GM10248 (cell line): ENCODE measurements around the gene OR5A2.

Source experiments
- CTCF ChIA-PET: fragments of 300-600 bp; sonication (Branson Sonifier 250); formaldehyde crosslinking; extraction: SDS; loops from one replicate; lab custom pipeline; 2021; ENCODE audit warnings: antibody characterized with exemption; lab: Yijun Ruan, JAX
- POLR2A ChIA-PET: fragments of 350-650 bp; sonication (Branson Sonifier 250); formaldehyde crosslinking; extraction: SDS; loops from one replicate; lab custom pipeline; 2020; ENCODE audit warnings: antibody characterized with exemption; lab: Yijun Ruan, JAX
- DNase-seq: peaks from one replicate; pipeline ENCODE4 v3.0.0; 2012; ENCODE audit errors: extremely low spot score
- TF ChIP-seq, protein P1 (sequence below): IDR thresholded peaks from 2 replicates; pipeline ENCODE4 v1.5.1; 2012; ENCODE audit warnings: mild to moderate bottlenecking, low read depth; ENCODE audit errors: extremely low read depth, missing control alignments, control extremely low read depth

The OR5A2 gene

DNA sequence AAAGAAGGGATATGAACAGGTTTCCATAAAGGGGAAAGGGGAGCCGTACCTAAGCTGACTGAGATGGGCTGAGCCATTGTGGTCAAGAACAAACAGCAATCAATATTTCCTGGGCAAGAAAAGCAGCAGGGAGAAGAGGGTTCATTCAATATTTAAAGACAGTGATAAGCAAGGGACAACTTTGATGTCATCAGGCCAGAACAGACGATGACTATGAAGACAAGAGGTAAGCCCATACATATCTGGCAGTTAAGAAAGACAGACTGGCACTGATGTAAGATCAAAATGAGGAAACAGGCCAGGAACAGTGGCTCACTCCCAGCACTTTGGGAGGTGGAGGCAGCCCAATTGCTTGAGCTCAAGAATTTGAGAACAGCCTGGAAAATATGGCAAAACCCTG lies 2.4 kb downstream of the OR5A2 start:
- POLR2A ChIA-PET = no interaction called here
- CTCF ChIA-PET = interaction anchor here (1.3 to 1.7 kb wide), 3 partner anchors 251 to 252 kb away, joined by 3 to 8 read pairs (median 4); partner anchors contain the start of gene DTX4
- TF ChIP-seq, protein P1, sequence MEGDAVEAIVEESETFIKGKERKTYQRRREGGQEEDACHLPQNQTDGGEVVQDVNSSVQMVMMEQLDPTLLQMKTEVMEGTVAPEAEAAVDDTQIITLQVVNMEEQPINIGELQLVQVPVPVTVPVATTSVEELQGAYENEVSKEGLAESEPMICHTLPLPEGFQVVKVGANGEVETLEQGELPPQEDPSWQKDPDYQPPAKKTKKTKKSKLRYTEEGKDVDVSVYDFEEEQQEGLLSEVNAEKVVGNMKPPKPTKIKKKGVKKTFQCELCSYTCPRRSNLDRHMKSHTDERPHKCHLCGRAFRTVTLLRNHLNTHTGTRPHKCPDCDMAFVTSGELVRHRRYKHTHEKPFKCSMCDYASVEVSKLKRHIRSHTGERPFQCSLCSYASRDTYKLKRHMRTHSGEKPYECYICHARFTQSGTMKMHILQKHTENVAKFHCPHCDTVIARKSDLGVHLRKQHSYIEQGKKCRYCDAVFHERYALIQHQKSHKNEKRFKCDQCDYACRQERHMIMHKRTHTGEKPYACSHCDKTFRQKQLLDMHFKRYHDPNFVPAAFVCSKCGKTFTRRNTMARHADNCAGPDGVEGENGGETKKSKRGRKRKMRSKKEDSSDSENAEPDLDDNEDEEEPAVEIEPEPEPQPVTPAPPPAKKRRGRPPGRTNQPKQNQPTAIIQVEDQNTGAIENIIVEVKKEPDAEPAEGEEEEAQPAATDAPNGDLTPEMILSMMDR = no peak
- no peak for DNase-seq

DNA sequence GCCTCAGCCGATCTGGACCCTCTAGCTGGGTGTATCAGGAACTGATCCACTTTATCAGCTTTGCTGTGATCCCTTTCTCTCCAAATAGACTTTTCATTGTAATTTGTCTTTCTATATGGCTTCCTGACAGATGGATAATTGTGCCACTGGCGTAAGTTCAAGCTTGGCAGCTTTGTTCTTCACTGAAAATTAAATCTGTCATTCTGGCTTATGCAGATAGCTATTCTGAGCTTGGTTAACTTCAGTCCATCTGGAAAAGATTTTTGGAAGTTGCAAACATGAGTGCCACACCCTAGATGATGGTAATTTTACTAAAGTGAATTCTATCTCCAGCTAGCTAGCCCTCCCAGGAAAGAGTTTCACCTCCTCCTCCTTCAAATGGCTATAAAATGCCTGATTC lies 8.1 kb downstream of the OR5A2 start:
- POLR2A ChIA-PET = no interaction called here
- TF ChIP-seq, protein P1 = no peak
- DNase-seq = no peak
- CTCF ChIA-PET = interaction anchor here (1.1 to 1.7 kb wide), 6 partner anchors 11 to 360 kb away, joined by 3 to 6 read pairs (median 4); no protein-coding TSS in a partner anchor

- ChIA-PET POLR2A (no interaction called here), CTCF (interaction anchor here (1.2 to 1.6 kb wide), 6 partner anchors 9 to 281 kb away, joined by 3 to 4 read pairs (median 3); partner anchors contain the start of gene OR5A2)
- DNase-seq = no peak
- TF ChIP-seq, protein P1 = no peak
Measured at GRCh38 chr11:59417023-59417422, 9.2 kb downstream of the OR5A2 start.

DNA sequence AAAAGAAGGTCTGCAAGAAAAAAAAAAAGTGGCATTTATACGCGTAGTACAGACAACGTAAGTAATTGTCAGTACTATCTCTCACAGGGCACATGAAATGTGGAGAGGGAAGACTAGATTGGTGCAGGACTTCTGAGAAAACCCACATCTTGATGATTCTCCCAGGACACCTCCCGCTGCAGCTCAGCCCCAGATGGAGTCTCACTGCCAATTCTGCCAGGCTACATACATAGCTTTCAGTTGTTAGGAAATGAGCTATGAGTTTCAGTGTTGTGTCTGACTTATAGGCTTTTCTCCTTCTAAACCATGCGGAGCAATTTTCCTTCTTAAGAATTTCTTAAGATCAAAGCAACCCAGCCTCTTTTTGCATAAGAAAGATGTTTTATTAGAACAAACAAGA lies 9.6 kb downstream of the OR5A2 start:
- POLR2A ChIA-PET = no interaction called here
- no peak for DNase-seq
- TF ChIP-seq, protein P1 = no peak
- CTCF ChIA-PET = interaction anchor here (1.4 kb wide), 2 partner anchors 10 to 214 kb away, joined by 3 read pairs; partner anchors contain the start of gene OR5A2

DNA sequence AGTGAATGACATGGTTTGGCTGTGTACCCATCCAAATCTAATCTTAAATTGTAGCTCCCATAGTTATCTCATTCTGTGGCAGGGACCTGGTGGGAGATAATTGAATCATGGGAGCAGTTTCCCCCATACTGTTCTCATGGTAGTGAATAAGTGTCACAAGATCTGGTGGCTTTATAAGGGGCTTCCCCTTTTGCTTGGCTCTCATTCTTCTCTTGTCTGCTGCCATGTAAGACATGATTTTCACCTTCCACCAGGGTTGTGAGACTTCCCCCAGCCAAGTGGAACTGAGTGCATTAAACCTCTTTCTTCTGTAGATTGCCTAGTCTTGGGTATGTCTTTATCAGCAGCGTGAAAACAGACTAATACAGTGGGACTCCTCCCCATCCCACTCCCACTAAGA lies 11.1 kb downstream of the OR5A2 start:
- no peak for DNase-seq
- ChIA-PET CTCF (interaction anchor here (1.0 kb wide), 1 partner anchor 245 kb away, joined by 3 read pairs; no protein-coding TSS in a partner anchor), POLR2A (no interaction called here)
- TF ChIP-seq, protein P1 = no peak

DNA sequence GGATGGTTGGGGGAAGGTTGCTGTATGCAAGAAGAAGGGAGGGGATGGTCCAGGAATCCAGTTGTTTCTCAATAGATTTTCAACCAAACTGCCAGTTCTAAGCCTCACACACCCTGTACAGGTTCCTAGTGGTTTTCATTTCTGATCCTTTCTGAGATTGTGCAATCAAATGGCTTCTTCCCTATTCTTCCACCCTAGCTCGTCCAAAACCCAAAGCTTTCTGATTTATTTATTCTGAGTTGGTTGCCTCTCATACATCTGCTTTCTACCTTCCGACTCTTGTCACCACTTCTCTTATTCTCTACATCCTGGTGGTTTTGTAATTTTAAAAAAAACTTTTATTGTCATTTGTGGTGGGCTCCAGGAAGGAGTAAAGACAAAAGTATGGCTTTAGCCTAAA lies 12.6 kb downstream of the OR5A2 start:
- POLR2A ChIA-PET = no interaction called here
- TF ChIP-seq, protein P1 = no peak
- no peak for DNase-seq
- CTCF ChIA-PET = interaction anchor here (1.8 kb wide), 1 partner anchor 16 kb away, joined by 8 read pairs; no protein-coding TSS in a partner anchor

GRCh38 chr11:59403546-59403945 lies 22.7 kb downstream of the OR5A2 start:
- TF ChIP-seq, protein P1 = no peak
- CTCF ChIA-PET = no interaction called here
- no peak for DNase-seq
- POLR2A ChIA-PET = no interaction called here
